Endometrial microvascular endothelial cells (primary cell): ENCODE measurements around the gene NCL. TPM values are rescaled to one million over a fixed set of nuclear protein-coding genes. Genes with fewer than 3 reads are reported as not detected.
"Not testable (repeated sequence)": the region's sequence is repeated elsewhere in the genome, so short reads cannot be mapped to it uniquely, and the experiment has no call there.

ENCODE experiments used
- in situ Hi-C: cut with HindIII; loops from 2 replicates; pipeline ENCODE4 v1.10.0; 2017; ENCODE audit warnings: low sequenced_read_pairs, low pct_unique_long_range_greater_than_20kb; ENCODE audit errors: inconsistent ontology term
- total RNA-seq: library from RNA; depleted of rRNA; stranded (reverse); fragments of >200 nt; gene quantifications from one replicate; pipeline ENCODE4 v1.2.3, GENCODE V29; 2015; ENCODE audit errors: inconsistent ontology term

NCL gene
- total RNA-seq, 1 donor from 2014 or later = 128 TPM

DNA sequence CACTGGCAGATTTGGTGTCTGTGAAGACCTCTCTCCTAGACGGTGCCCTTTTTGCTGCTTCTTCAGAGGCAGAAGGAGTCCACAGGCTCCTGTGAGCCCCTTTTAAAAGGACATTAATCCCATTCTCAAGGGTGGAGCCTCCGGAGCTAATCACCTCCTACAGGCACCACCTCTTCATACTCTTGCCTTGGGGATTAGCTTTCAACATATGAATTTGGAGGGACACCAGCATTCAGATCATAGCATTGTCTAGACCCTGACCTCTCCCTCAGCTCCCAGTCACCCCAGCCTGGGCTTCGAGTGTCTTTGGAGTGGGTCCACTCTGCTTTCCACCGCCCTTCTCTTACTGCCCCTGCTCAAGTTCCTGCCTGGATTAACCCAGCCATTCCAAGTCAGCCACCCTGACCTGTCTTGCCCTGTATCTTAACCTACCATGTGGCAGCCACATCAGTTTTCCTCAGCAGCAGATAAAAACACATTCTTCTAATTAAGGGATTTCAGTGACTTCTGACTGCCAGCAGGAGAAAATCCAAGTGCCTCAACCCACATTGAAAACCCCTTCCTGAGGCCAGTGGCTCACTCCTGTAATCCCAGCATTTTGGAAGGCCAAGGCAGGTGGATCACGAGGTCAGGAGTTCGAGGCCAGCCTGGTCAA lies 6.1 kb upstream of the NCL start:
- in situ Hi-C loops = no loop called here

DNA sequence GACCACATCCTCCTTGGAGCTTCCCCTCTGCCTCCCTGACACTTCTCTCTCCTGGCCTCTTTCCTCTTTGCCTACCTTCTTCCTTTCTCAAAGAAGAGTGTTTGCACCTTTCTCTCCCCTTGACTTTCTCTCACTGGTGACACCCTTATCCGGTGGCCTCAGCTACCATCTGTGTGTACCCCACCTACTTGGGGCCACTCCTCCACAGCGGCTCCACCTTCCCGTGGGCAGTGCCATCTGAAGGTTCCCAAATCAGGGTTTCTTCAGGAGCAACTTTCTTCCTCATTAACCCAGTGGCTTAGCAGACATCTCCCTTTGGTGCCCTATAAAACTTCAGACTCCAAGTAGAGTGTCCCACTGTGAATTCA lies 5.3 kb upstream of the NCL start:
- in situ Hi-C loops = no loop called here

- in situ Hi-C loops = no loop called here
These were observed 3.6 kb upstream of the NCL start for GRCh38 chr2:231467613-231468530.

DNA sequence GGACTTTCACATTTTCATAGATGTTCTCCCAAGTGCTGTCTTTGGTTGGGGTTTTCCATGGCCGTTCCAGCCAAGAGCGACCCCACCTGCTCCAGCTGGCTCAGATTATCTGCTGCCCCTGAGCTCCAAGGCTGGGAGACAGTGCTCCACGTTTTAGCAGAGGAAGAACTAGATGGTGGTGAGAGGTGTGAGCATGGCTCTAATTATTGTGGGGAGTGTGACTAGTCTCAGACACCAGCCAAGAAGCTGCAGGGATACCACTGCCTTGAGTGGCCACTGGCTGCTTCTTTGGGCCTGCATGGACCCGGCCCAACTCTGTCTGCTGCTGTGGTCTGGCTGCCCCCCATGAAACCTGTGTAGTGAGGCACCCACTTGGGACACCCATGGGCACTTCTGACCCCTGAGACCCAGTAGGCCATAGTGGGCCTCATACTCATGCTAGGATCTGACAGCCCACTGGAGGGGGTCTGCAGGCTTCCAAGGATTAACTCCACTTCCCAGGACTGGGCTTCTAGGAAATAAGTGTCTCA lies 2.8 kb upstream of the NCL start:
- in situ Hi-C loops = no loop called here

GRCh38 chr2:231464576-231465540 lies 574 bp upstream of the NCL start:
- in situ Hi-C loops = no loop called here

- in situ Hi-C loops = no loop called here
These were observed 1.4 kb downstream of the NCL start for GRCh38 chr2:231462729-231463465.

GRCh38 chr2:231461516-231461971 lies 2.7 kb downstream of the NCL start:
- in situ Hi-C loops = no loop called here

DNA sequence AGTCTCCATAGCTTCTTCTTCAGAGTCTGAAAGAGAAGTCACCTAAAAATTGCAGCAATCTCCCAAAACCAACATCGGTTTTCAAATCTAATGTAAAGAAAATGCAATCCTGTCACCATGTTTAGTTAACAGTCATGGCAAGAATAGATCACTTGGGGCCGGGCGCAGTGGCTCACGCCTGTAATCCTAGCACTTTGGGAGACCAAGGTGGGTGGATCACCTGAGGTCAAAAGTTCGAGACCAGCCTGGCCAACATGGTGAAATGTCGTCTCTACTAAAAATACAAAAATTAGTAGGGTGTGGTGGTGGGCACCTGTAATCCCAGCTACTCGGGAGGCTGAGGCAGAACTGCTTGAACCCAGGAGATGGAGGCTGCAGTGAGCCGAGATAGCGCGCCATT lies 3.4 kb downstream of the NCL start:
- in situ Hi-C loops = not testable (repeated sequence)

- in situ Hi-C loops = no loop called here
These were observed 4.0 kb downstream of the NCL start for GRCh38 chr2:231460073-231460835.

GRCh38 chr2:231458368-231458767 lies 5.9 kb downstream of the NCL start:
- in situ Hi-C loops = no loop called here

DNA sequence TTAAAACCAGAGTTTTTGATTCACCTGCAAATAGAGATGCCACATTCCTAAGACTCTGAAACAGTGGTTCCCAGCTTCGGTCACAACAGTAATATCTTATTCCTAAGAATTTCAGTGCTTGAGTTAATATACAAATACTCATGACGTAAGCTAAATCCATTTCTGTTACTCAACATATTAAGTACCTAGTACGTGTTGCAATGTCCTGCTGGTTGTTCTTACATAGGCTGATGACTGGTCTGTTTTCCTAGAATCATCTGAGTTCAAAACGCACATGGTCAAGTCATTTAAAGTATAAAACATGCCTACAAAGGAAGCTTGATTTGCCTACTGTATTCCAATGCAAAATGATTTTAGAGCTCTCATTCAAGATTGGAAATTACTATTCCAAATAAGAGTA lies 7.2 kb downstream of the NCL start:
- in situ Hi-C loops = no loop called here

DNA sequence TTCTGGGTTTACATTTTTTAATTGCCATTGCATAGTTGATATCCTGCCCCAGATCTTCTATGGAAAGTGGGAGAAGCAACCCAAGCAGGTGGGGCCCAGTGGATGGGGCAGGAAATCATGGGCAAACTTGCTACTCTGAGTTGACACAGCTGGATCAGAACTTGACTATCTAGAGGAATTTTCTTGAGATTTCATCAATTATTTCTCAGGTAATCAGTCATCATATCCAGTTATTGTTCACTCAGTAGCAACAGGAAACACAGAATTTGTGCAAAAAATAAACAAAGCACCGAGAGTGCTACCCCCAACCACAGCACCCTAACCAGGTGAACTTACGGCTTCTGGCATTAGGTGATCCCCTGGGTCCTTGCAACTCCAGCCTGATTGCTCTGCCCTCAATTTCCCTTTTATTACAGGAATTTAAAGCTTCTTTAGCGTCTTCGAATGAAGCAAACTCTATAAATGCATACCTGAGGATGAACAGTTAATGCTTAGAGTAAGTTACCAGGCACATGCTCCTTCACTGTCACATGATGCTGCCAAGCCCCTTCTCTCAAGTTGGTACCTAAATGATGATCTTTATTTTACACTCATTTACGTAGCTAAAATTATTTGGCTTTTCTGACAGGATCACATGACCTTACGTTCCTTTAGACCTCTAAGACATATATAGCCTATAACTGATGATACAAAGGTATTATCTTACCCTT lies 7.8 kb downstream of the NCL start:
- in situ Hi-C loops = no loop called here

- in situ Hi-C loops = no loop called here
These were observed 8.4 kb downstream of the NCL start for GRCh38 chr2:231455890-231456289.

GRCh38 chr2:231455222-231455621 lies 9.1 kb downstream of the NCL start:
- in situ Hi-C loops = no loop called here

- in situ Hi-C loops = no loop called here
These were observed 9.9 kb downstream of the NCL start for GRCh38 chr2:231454361-231454791.

DNA sequence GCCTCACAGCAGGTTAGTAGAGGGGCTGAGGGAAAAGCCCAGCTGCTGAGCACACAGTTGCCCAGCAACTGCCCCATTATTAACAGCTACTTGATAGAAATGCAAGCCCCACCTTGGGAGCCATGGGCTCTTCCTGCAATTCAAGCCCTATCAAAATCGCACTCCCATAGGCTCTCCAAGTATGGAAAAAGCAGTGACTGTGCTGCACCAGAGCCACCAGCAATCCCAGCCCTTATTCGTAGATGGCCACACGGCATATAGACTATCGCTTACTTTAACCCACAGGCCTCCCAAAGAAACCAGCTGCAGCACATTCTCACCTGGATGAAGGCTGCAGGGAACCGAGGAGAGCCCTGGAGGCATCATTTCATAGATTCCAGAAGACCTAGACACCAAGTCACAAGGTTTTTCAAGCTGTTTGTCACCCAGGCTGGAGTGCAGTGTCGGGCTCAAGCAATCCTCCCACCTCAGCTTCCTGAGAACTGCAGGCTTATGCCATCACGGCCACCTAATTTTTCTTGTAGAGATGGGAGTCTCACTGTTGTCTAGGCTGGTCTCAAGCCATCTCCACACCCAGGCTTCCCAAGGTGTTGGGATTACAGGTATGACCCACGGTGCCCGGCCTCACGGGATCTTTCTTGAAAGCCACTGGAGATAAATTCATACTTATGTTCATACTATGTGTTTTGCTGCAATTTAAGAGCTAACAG lies 11.3 kb downstream of the NCL start:
- in situ Hi-C loops = no loop called here
